HEK293 (cell line): ENCODE results near the gene AIFM3.
A peak's percentile ranks its signal among the peaks of the same experiment; 100 is the strongest.

ENCODE experiments used
- CTCF ChIA-PET: fragments of 350-600 bp; formaldehyde crosslinking; extraction: SDS; loops from one replicate; lab custom pipeline; 2021; ENCODE audit warnings: antibody characterized with exemption; lab: Yijun Ruan, JAX
- POLR2A ChIA-PET: fragments of 300-600 bp; formaldehyde crosslinking; extraction: SDS; loops from one replicate; lab custom pipeline; 2020; ENCODE audit warnings: antibody characterized with exemption, inconsistent platforms; lab: Yijun Ruan, JAX
- H3K27ac ChIP-seq: fragments of 200-500 bp; sonication (Bioruptor generic); 2 replicates; pipeline ENCODE4 v1.5.1; 2014; ENCODE audit warnings: low read depth, low read length, control low read depth, inconsistent platforms; ENCODE audit errors: extremely low read depth
- H3K36me3 ChIP-seq, 2 experiments: fragments of 200-500 bp in 1 of 2; sonication (Bioruptor generic) in 1 of 2; 1 replicate in 1 of 2; 2 replicates in 1 of 2; pipeline ENCODE4 v1.5.1; 2014 to 2017; ENCODE audit warnings: inconsistent platforms in 2 of 2, low read length in 2 of 2; ENCODE audit not compliant: control insufficient read depth in 2 of 2, insufficient read depth in 1 of 2
- H3K4me1 ChIP-seq: fragments of 200-500 bp; sonication (Bioruptor generic); 2 replicates; pipeline ENCODE4 v1.5.1; 2014; ENCODE audit warnings: mild to moderate bottlenecking, low read length, inconsistent platforms; ENCODE audit not compliant: control insufficient read depth, insufficient read depth
- H3K4me3 ChIP-seq: 2 replicates; pipeline ENCODE4 v1.5.1; 2011; ENCODE audit warnings: low read depth, mild to moderate bottlenecking, control low read depth, low read length, moderate library complexity
- H3K9me3 ChIP-seq: fragments of 200-500 bp; sonication (Bioruptor generic); 2 replicates; pipeline ENCODE4 v1.5.1; 2014; ENCODE audit warnings: low read depth, low read length, inconsistent platforms; ENCODE audit not compliant: control insufficient read depth, insufficient read depth
- FEZF1 ChIP-seq: fragments of 450-650 bp; formaldehyde crosslinking; IDR thresholded peaks from 2 replicates; pipeline ENCODE4 v1.5.1; 2016; ENCODE audit warnings: missing biosample characterization, missing genetic modification characterization
- GLI2 ChIP-seq: fragments of 450-650 bp; formaldehyde crosslinking; IDR thresholded peaks from 2 replicates; pipeline ENCODE4; 2017; ENCODE audit warnings: missing biosample characterization, missing genetic modification characterization, low read depth, borderline replicate concordance
- GLI4 ChIP-seq: fragments of 450-650 bp; formaldehyde crosslinking; IDR thresholded peaks from 2 replicates; pipeline ENCODE4 v1.5.1; 2016; ENCODE audit warnings: missing biosample characterization, missing genetic modification characterization
- GLIS1 ChIP-seq: fragments of 450-650 bp; formaldehyde crosslinking; IDR thresholded peaks from 2 replicates; pipeline ENCODE4 v1.5.1; 2016; ENCODE audit warnings: missing biosample characterization, missing genetic modification characterization
- HOXD13 ChIP-seq: sonication (generic); formaldehyde crosslinking; IDR thresholded peaks from 2 replicates; pipeline ENCODE4 v1.8.0; 2022; ENCODE audit warnings: missing genetic modification reagents, borderline replicate concordance
- KLF1 ChIP-seq: fragments of 450-650 bp; formaldehyde crosslinking; IDR thresholded peaks from 2 replicates; pipeline ENCODE4 v1.5.1; 2016; ENCODE audit warnings: missing biosample characterization, missing genetic modification characterization
- TCF7L2 ChIP-seq: IDR thresholded peaks from 2 replicates; pipeline ENCODE4 v1.6.1; 2011; ENCODE audit warnings: low read depth, mild to moderate bottlenecking, inconsistent platforms, low read length, moderate library complexity, borderline replicate concordance
- ZBTB17 ChIP-seq: fragments of 450-650 bp; formaldehyde crosslinking; IDR thresholded peaks from 2 replicates; pipeline ENCODE4 v1.5.1; 2016; ENCODE audit warnings: missing biosample characterization, missing genetic modification characterization
- ZBTB48 ChIP-seq: fragments of 450-650 bp; formaldehyde crosslinking; IDR thresholded peaks from 2 replicates; pipeline ENCODE4 v1.5.1; 2016; ENCODE audit warnings: missing biosample characterization, missing genetic modification characterization
- ZBTB8A ChIP-seq: fragments of 450-650 bp; formaldehyde crosslinking; IDR thresholded peaks from 2 replicates; pipeline ENCODE4 v1.5.1; 2016; ENCODE audit warnings: missing biosample characterization, missing genetic modification characterization
- ZNF132 ChIP-seq: fragments of 450-650 bp; formaldehyde crosslinking; IDR thresholded peaks from 2 replicates; pipeline ENCODE4 v1.5.1; 2017; ENCODE audit warnings: missing biosample characterization, missing genetic modification characterization, borderline replicate concordance
- ZNF157 ChIP-seq: fragments of 450-650 bp; formaldehyde crosslinking; IDR thresholded peaks from 2 replicates; pipeline ENCODE4 v1.5.1; 2016; ENCODE audit warnings: missing biosample characterization, missing genetic modification characterization
- ZNF23 ChIP-seq: fragments of 450-650 bp; formaldehyde crosslinking; IDR thresholded peaks from 2 replicates; pipeline ENCODE4 v1.5.1; 2016; ENCODE audit warnings: missing biosample characterization, missing genetic modification characterization, borderline replicate concordance
- ZNF341 ChIP-seq: fragments of 450-650 bp; formaldehyde crosslinking; IDR thresholded peaks from 2 replicates; pipeline ENCODE4; 2016; ENCODE audit warnings: low read depth, missing biosample characterization, missing genetic modification characterization
- ZNF433 ChIP-seq: fragments of 450-650 bp; formaldehyde crosslinking; IDR thresholded peaks from 2 replicates; pipeline ENCODE4 v1.5.1; 2016; ENCODE audit warnings: missing biosample characterization, missing genetic modification characterization, low read depth
- ZNF514 ChIP-seq: fragments of 450-650 bp; formaldehyde crosslinking; IDR thresholded peaks from 2 replicates; pipeline ENCODE4 v1.5.1; 2016; ENCODE audit warnings: missing biosample characterization, missing genetic modification characterization
- ZNF560 ChIP-seq: fragments of 450-650 bp; formaldehyde crosslinking; IDR thresholded peaks from 2 replicates; pipeline ENCODE4 v1.5.1; 2017; ENCODE audit warnings: missing biosample characterization, missing genetic modification characterization, borderline replicate concordance
- ZNF571 ChIP-seq: fragments of 450-650 bp; formaldehyde crosslinking; IDR thresholded peaks from 2 replicates; pipeline ENCODE4 v1.5.0; 2017; ENCODE audit warnings: missing biosample characterization, missing genetic modification characterization
- ZNF585B ChIP-seq: fragments of 450-650 bp; formaldehyde crosslinking; IDR thresholded peaks from 2 replicates; pipeline ENCODE4 v1.5.1; 2016; ENCODE audit warnings: missing biosample characterization, missing genetic modification characterization
- ZNF629 ChIP-seq: fragments of 450-650 bp; formaldehyde crosslinking; IDR thresholded peaks from 2 replicates; pipeline ENCODE4 v1.5.1; 2017; ENCODE audit warnings: missing biosample characterization, missing genetic modification characterization
- ZNF654 ChIP-seq: fragments of 450-650 bp; formaldehyde crosslinking; IDR thresholded peaks from 2 replicates; pipeline ENCODE4 v1.5.1; 2016; ENCODE audit warnings: low read depth, missing biosample characterization, missing genetic modification characterization
- ZNF677 ChIP-seq: fragments of 450-650 bp; IDR thresholded peaks from 2 replicates; pipeline ENCODE4 v1.5.0; 2018; ENCODE audit warnings: missing biosample characterization, mild to moderate bottlenecking, missing genetic modification characterization, moderate library complexity
- ZNF707 ChIP-seq: fragments of 450-650 bp; formaldehyde crosslinking; IDR thresholded peaks from 2 replicates; pipeline ENCODE4 v1.5.1; 2016; ENCODE audit warnings: missing biosample characterization, missing genetic modification characterization
- TF ChIP-seq, protein P1 (sequence below): fragments of 450-650 bp; formaldehyde crosslinking; IDR thresholded peaks from 2 replicates; pipeline ENCODE4 v1.5.1; 2016; ENCODE audit warnings: missing biosample characterization, missing genetic modification characterization
- TF ChIP-seq, protein P2 (sequence below): fragments of 450-650 bp; formaldehyde crosslinking; IDR thresholded peaks from 2 replicates; pipeline ENCODE4 v1.5.1; 2016; ENCODE audit warnings: missing biosample characterization, missing genetic modification characterization
- TF ChIP-seq, protein P3 (sequence below): fragments of 450-650 bp; formaldehyde crosslinking; IDR thresholded peaks from 2 replicates; pipeline ENCODE4 v1.5.1; 2017; ENCODE audit warnings: missing biosample characterization, mild to moderate bottlenecking, missing genetic modification characterization, moderate library complexity
- TF ChIP-seq, protein P4 (sequence below): fragments of 450-650 bp; IDR thresholded peaks from 2 replicates; pipeline ENCODE4 v1.5.1; 2018; ENCODE audit warnings: missing biosample characterization, missing genetic modification characterization
- TF ChIP-seq, protein P5 (sequence below): fragments of 450-650 bp; formaldehyde crosslinking; IDR thresholded peaks from 2 replicates; pipeline ENCODE4 v1.5.1; 2016; ENCODE audit warnings: missing biosample characterization, missing genetic modification characterization
- TF ChIP-seq, protein P6 (sequence below): fragments of 450-650 bp; formaldehyde crosslinking; IDR thresholded peaks from 2 replicates; pipeline ENCODE4 v1.5.1; 2016; ENCODE audit warnings: missing biosample characterization, missing genetic modification characterization
- TF ChIP-seq, protein P7 (sequence below): fragments of 450-650 bp; formaldehyde crosslinking; IDR thresholded peaks from 2 replicates; pipeline ENCODE4 v1.5.1; 2016; ENCODE audit warnings: missing biosample characterization, missing genetic modification characterization

AIFM3 gene

DNA sequence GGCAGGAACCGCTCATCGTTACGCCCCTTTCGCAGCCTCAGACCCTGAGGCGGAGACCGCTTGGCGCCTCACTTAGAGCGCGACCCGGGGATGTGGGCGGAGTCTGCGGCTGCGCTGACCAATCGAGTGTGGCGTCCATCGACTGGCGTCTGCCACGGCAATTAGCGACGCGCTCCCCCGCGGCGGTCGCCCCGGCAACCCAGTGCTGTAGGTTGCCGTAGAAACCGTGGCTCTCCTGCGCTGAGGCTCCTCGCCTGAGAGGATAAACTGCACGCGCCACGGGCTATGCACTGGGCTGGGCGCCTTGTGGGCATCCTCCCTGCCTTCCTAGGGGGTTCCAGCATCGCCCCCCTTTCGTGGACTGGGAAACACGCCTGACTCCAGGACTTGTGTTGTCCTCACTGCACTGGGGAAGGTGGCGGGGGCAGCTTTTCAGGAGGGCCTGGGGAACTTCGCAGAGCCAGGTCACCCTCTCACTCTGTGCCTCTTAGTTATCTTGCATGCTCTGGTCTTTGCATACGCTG lies 47.2 kb downstream of the AIFM3 start:
- CTCF ChIA-PET, result interaction anchor here (0.6 to 1.7 kb wide), 4 partner anchors 12 to 705 kb away, joined by 3 to 5 read pairs (median 3); partner anchors contain the start of gene THAP7
- no peak overlapping the region for H3K27ac ChIP-seq
- POLR2A ChIA-PET, result interaction anchor here (0.9 to 1.7 kb wide), 5 partner anchors 11 to 32 kb away, joined by 3 to 9 read pairs (median 7); partner anchors contain the start of genes LZTR1 and THAP7
- TF ChIP-seq, protein P1, sequence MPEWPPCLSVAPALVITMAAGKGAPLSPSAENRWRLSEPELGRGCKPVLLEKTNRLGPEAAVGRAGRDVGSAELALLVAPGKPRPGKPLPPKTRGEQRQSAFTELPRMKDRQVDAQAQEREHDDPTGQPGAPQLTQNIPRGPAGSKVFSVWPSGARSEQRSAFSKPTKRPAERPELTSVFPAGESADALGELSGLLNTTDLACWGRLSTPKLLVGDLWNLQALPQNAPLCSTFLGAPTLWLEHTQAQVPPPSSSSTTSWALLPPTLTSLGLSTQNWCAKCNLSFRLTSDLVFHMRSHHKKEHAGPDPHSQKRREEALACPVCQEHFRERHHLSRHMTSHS (tag by site-specific recombination), result no peak
- TF ChIP-seq TCF7L2 (no peak), GLIS1 (tag by site-specific recombination) (peak; percentile 98), KLF1 (no peak), ZNF654 (tag by site-specific recombination) (no peak), ZBTB17 (peak; percentile 75), ZBTB48 (tag by site-specific recombination) (no peak), ZBTB8A (tag by site-specific recombination) (peak; percentile 59), ZNF629 (tag by site-specific recombination) (no peak), ZNF677 (tag by site-specific recombination) (no peak), ZNF23 (tag by site-specific recombination) (no peak), ZNF707 (tag by site-specific recombination) (no peak), ZNF132 (tag by site-specific recombination) (no peak), ZNF585B (tag by site-specific recombination) (no peak), GLI4 (tag by site-specific recombination) (no peak), FEZF1 (tag by site-specific recombination) (peak; percentile 78), ZNF514 (tag by site-specific recombination) (no peak), ZNF157 (tag by site-specific recombination) (no peak), ZNF560 (no peak), GLI2 (no peak), HOXD13 (CRISPR knock-in tag) (no peak), ZNF571 (tag by site-specific recombination) (no peak), ZNF341 (tag by site-specific recombination) (peak; percentile 72), ZNF433 (tag by site-specific recombination) (no peak)
- TF ChIP-seq, protein P2, sequence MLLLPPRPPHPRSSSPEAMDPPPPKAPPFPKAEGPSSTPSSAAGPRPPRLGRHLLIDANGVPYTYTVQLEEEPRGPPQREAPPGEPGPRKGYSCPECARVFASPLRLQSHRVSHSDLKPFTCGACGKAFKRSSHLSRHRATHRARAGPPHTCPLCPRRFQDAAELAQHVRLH (tag by site-specific recombination), result no peak
- TF ChIP-seq, protein P3, sequence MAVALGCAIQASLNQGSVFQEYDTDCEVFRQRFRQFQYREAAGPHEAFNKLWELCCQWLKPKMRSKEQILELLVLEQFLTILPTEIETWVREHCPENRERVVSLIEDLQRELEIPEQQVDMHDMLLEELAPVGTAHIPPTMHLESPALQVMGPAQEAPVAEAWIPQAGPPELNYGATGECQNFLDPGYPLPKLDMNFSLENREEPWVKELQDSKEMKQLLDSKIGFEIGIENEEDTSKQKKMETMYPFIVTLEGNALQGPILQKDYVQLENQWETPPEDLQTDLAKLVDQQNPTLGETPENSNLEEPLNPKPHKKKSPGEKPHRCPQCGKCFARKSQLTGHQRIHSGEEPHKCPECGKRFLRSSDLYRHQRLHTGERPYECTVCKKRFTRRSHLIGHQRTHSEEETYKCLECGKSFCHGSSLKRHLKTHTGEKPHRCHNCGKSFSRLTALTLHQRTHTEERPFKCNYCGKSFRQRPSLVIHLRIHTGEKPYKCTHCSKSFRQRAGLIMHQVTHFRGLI (tag by site-specific recombination), result no peak
- TF ChIP-seq, protein P4, sequence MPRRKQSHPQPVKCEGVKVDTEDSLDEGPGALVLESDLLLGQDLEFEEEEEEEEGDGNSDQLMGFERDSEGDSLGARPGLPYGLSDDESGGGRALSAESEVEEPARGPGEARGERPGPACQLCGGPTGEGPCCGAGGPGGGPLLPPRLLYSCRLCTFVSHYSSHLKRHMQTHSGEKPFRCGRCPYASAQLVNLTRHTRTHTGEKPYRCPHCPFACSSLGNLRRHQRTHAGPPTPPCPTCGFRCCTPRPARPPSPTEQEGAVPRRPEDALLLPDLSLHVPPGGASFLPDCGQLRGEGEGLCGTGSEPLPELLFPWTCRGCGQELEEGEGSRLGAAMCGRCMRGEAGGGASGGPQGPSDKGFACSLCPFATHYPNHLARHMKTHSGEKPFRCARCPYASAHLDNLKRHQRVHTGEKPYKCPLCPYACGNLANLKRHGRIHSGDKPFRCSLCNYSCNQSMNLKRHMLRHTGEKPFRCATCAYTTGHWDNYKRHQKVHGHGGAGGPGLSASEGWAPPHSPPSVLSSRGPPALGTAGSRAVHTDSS (tag by site-specific recombination), result no peak
- TF ChIP-seq, protein P5, sequence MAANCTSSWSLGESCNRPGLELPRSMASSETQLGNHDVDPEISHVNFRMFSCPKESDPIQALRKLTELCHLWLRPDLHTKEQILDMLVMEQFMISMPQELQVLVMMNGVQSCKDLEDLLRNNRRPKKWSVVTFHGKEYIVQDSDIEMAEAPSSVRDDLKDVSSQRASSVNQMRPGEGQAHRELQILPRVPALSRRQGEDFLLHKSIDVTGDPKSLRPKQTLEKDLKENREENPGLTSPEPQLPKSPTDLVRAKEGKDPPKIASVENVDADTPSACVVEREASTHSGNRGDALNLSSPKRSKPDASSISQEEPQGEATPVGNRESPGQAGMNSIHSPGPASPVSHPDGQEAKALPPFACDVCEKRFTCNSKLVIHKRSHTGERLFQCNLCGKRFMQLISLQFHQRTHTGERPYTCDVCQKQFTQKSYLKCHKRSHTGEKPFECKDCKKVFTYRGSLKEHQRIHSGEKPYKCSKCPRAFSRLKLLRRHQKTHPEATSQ (tag by site-specific recombination), result no peak
- TF ChIP-seq, protein P6, sequence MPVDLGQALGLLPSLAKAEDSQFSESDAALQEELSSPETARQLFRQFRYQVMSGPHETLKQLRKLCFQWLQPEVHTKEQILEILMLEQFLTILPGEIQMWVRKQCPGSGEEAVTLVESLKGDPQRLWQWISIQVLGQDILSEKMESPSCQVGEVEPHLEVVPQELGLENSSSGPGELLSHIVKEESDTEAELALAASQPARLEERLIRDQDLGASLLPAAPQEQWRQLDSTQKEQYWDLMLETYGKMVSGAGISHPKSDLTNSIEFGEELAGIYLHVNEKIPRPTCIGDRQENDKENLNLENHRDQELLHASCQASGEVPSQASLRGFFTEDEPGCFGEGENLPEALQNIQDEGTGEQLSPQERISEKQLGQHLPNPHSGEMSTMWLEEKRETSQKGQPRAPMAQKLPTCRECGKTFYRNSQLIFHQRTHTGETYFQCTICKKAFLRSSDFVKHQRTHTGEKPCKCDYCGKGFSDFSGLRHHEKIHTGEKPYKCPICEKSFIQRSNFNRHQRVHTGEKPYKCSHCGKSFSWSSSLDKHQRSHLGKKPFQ (tag by site-specific recombination), result no peak
- TF ChIP-seq, protein P7, sequence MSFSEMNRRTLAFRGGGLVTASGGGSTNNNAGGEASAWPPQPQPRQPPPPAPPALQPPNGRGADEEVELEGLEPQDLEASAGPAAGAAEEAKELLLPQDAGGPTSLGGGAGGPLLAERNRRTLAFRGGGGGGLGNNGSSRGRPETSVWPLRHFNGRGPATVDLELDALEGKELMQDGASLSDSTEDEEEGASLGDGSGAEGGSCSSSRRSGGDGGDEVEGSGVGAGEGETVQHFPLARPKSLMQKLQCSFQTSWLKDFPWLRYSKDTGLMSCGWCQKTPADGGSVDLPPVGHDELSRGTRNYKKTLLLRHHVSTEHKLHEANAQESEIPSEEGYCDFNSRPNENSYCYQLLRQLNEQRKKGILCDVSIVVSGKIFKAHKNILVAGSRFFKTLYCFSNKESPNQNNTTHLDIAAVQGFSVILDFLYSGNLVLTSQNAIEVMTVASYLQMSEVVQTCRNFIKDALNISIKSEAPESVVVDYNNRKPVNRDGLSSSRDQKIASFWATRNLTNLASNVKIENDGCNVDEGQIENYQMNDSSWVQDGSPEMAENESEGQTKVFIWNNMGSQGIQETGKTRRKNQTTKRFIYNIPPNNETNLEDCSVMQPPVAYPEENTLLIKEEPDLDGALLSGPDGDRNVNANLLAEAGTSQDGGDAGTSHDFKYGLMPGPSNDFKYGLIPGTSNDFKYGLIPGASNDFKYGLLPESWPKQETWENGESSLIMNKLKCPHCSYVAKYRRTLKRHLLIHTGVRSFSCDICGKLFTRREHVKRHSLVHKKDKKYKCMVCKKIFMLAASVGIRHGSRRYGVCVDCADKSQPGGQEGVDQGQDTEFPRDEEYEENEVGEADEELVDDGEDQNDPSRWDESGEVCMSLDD (tag by site-specific recombination), result no peak

More for the DNA sequence above, 47.2 kb downstream of the AIFM3 start:
- H3K36me3 ChIP-seq, result no peaks in the 10 kb centered on the region
- H3K4me3 ChIP-seq, result peak overlapping the region; percentile 33
- H3K9me3 ChIP-seq, result no peaks in the 10 kb centered on the region
- H3K4me1 ChIP-seq, result no peaks in the 10 kb centered on the region
